NCI-H446 (cell line): Measurements from ENCODE around the gene EMP3.

Source experiments
- DNase-seq, 2 experiments: peaks; one replicate each; lab custom pipeline; 2025; lab: John Stamatoyannopoulos, UW

Gene EMP3

GRCh38 chr19:48318286-48318987 is 6.9 kb upstream of the EMP3 start:
- DNase-seq = no peak

GRCh38 chr19:48319647-48320541 is 5.5 kb upstream of the EMP3 start:
- peak; percentile 78 to 88 for DNase-seq

- peak; percentile 87 to 94 for DNase-seq
Measured at GRCh38 chr19:48321372-48321621, 4.1 kb upstream of the EMP3 start.

- peak; percentile 97 to 99 for DNase-seq
Measured at GRCh38 chr19:48321622-48322591, 3.4 kb upstream of the EMP3 start.

- no peak for DNase-seq
Measured at GRCh38 chr19:48329167-48329891, 4.0 kb downstream of the EMP3 start.

GRCh38 chr19:48330012-48330681 is 4.8 kb downstream of the EMP3 start:
- DNase-seq = peak; percentile 74 to 94

- no peak for DNase-seq
Measured at GRCh38 chr19:48332351-48332661, 7.0 kb downstream of the EMP3 start.

GRCh38 chr19:48332662-48333466 is 7.5 kb downstream of the EMP3 start:
- DNase-seq = peak; percentile 100

- peak; percentile 28 to 85 for DNase-seq
Measured at GRCh38 chr19:48333467-48334384, 8.4 kb downstream of the EMP3 start.

- no peak for DNase-seq
Measured at GRCh38 chr19:48338253-48338755, 13.0 kb downstream of the EMP3 start.

GRCh38 chr19:48338802-48339503 is 13.6 kb downstream of the EMP3 start:
- no peak for DNase-seq

GRCh38 chr19:48340995-48341394 is 15.6 kb downstream of the EMP3 start:
- DNase-seq = peak; percentile 97 to 99

- DNase-seq = no peak
Measured at GRCh38 chr19:48341515-48342413, 16.4 kb downstream of the EMP3 start.

GRCh38 chr19:48342414-48342738 is 17.0 kb downstream of the EMP3 start:
- no peak for DNase-seq

GRCh38 chr19:48342841-48343540 is 17.6 kb downstream of the EMP3 start:
- no peak for DNase-seq

GRCh38 chr19:48344892-48345291 is 19.5 kb downstream of the EMP3 start:
- peak in 1 of 2 experiments; percentile 65 for DNase-seq

GRCh38 chr19:48346191-48346590 is 20.8 kb downstream of the EMP3 start:
- DNase-seq = no peak
